Mesenchymal stem cell (in vitro differentiated cells and primary cell): Measurements from ENCODE around the gene ATG4C.

ENCODE experiments used
- DNase-seq: peaks from one replicate; pipeline ENCODE4 v3.0.0-alpha.2; 2013
- H2AFZ ChIP-seq: one replicate; pipeline ENCODE4 v1.6.1; 2013; ENCODE audit warnings: low read depth, mild to moderate bottlenecking, control low read depth, inconsistent platforms, low read length, moderate library complexity
- H2AK5ac ChIP-seq: 2 replicates; pipeline ENCODE4 v1.6.1; 2013; ENCODE audit warnings: low read length, moderate library complexity, mild to moderate bottlenecking, inconsistent platforms; ENCODE audit not compliant: severe bottlenecking
- H2BK120ac ChIP-seq: one replicate; pipeline ENCODE4 v1.6.1; 2013; ENCODE audit warnings: low read depth, mild to moderate bottlenecking, inconsistent platforms, low read length, moderate library complexity
- H2BK12ac ChIP-seq, 2 experiments: one replicate each; pipeline ENCODE4 v1.6.1; 2013; ENCODE audit warnings: inconsistent platforms in 2 of 2, low read length in 2 of 2, mild to moderate bottlenecking in 2 of 2, moderate library complexity in 2 of 2, control low read depth in 1 of 2
- H2BK15ac ChIP-seq: one replicate; pipeline ENCODE4 v1.6.1; 2013; ENCODE audit warnings: mild to moderate bottlenecking, low read depth, inconsistent platforms; ENCODE audit not compliant: poor library complexity, severe bottlenecking
- H2BK5ac ChIP-seq: 2 replicates; pipeline ENCODE4 v1.6.1; 2013; ENCODE audit warnings: low read depth, mild to moderate bottlenecking, low read length, control low read depth, inconsistent platforms; ENCODE audit not compliant: poor library complexity, severe bottlenecking
- H3K14ac ChIP-seq, 2 experiments: one replicate each; pipeline ENCODE4 v1.6.1; 2013; ENCODE audit warnings: inconsistent platforms in 2 of 2, low read length in 2 of 2, control low read depth in 1 of 2, mild to moderate bottlenecking in 1 of 2, moderate library complexity in 1 of 2
- H3K18ac ChIP-seq, 2 experiments: one replicate each; pipeline ENCODE4 v1.6.1; 2013; ENCODE audit warnings: inconsistent platforms in 2 of 2, low read length in 2 of 2, control low read depth in 1 of 2, low read depth in 1 of 2, mild to moderate bottlenecking in 1 of 2
- H3K23ac ChIP-seq, 2 experiments: one replicate each; pipeline ENCODE4 v1.6.1; 2013; ENCODE audit warnings: inconsistent platforms in 2 of 2, low read length in 2 of 2, mild to moderate bottlenecking in 2 of 2, moderate library complexity in 2 of 2, control low read depth in 1 of 2
- H3K27ac ChIP-seq: 2 replicates; pipeline ENCODE4 v1.5.1; 2013; ENCODE audit warnings: mild to moderate bottlenecking, moderate library complexity, low read length, control low read depth, inconsistent platforms; ENCODE audit not compliant: poor library complexity, severe bottlenecking
- H3K27me3 ChIP-seq, 2 experiments: 2 replicates each; pipeline versions ENCODE4 v1.6.1 to v1.7.0; 2013; ENCODE audit warnings: low read length in 2 of 2, mild to moderate bottlenecking in 2 of 2, moderate library complexity in 2 of 2, control low read depth in 1 of 2, inconsistent platforms in 1 of 2; ENCODE audit not compliant: control insufficient read depth in 1 of 2, insufficient read depth in 1 of 2
- H3K36me3 ChIP-seq, 2 experiments: 2 replicates each; pipeline versions ENCODE4 v1.6.1 to v1.7.0; 2013; ENCODE audit warnings: low read length in 2 of 2, control low read depth in 1 of 2, inconsistent platforms in 1 of 2, low read depth in 1 of 2, mild to moderate bottlenecking in 1 of 2; ENCODE audit not compliant: insufficient read depth in 2 of 2, control insufficient read depth in 1 of 2
- H3K4ac ChIP-seq, 2 experiments: one replicate each; pipeline ENCODE4 v1.6.1; 2013; ENCODE audit warnings: inconsistent platforms in 2 of 2, low read length in 2 of 2, mild to moderate bottlenecking in 2 of 2, moderate library complexity in 2 of 2, control low read depth in 1 of 2, low read depth in 1 of 2
- H3K4me1 ChIP-seq: 2 replicates; pipeline ENCODE4 v1.6.1; 2013; ENCODE audit warnings: low read depth, low read length, control low read depth; ENCODE audit not compliant: control insufficient read depth, insufficient read depth
- H3K4me2 ChIP-seq: 2 replicates; pipeline ENCODE4 v1.6.1; 2013; ENCODE audit warnings: low read length, mild to moderate bottlenecking, inconsistent platforms; ENCODE audit not compliant: poor library complexity, severe bottlenecking
- H3K4me3 ChIP-seq, 2 experiments: 2 replicates each; pipeline versions ENCODE4 v1.5.1 to v1.7.0; 2013; ENCODE audit warnings: low read length in 2 of 2, mild to moderate bottlenecking in 2 of 2, control low read depth in 1 of 2, low read depth in 1 of 2; ENCODE audit not compliant: insufficient read depth in 1 of 2
- H3K79me1 ChIP-seq: replicated peaks from 2 replicates; pipeline ENCODE4 v1.6.1; 2013; ENCODE audit warnings: mild to moderate bottlenecking, control low read depth, low read length, inconsistent platforms; ENCODE audit not compliant: poor library complexity, severe bottlenecking
- H3K9ac ChIP-seq: 2 replicates; pipeline ENCODE4 v1.7.0; 2013; ENCODE audit warnings: mild to moderate bottlenecking, low read length, moderate library complexity
- H3K9me3 ChIP-seq: 2 replicates; pipeline ENCODE4 v1.7.0; 2013; ENCODE audit warnings: mild to moderate bottlenecking, low read length; ENCODE audit not compliant: control insufficient read depth
- H4K8ac ChIP-seq: one replicate; pipeline ENCODE4 v1.6.1; 2013; ENCODE audit warnings: inconsistent platforms, mild to moderate bottlenecking, low read length, moderate library complexity
- H4K91ac ChIP-seq: one replicate; pipeline ENCODE4 v1.6.1; 2013; ENCODE audit warnings: mild to moderate bottlenecking, low read length, inconsistent platforms
- WGBS: methylation state at CpG from one replicate; pipeline ENCODE4 v1.1.7; 2013; ENCODE audit warnings: mixed read lengths; 5-methylcytosine and 5-hydroxymethylcytosine counted together

The ATG4C gene

DNA sequence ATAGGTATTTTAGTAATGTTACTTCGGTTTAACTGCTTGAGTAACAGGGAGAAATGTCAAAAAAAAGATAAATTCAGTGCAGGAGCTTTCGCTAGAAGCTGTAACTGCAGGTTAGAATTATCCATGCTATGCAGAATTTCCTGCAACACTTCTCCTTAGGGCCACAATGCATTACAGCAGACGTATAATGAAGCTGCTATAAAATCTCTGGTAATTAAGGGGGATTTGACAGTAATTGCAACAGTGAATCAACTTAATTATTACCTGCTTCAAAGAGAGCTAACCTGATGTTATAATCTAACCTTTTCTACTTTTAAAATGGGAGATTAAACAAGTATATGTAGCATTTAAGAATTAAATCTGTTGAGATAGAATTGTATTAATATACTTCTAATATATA is 92.6 kb downstream of the ATG4C start:
- H3K4me3 ChIP-seq, result no peak overlapping the region
- H3K36me3 ChIP-seq, result no peaks in the 10 kb centered on the region
- H2BK5ac ChIP-seq, result no peak overlapping the region
- no peak overlapping the region for H3K4ac ChIP-seq
- no peak overlapping the region for H3K23ac ChIP-seq
- H3K4me1 ChIP-seq, result no peaks in the 10 kb centered on the region
- peaks cover 0 to 2% of the 10 kb centered on the region in 2 experiments for H3K27me3 ChIP-seq
- H4K8ac ChIP-seq, result no peak overlapping the region
- no peak overlapping the region for H2BK15ac ChIP-seq
- no peak overlapping the region for H4K91ac ChIP-seq
- no peak overlapping the region for H2BK120ac ChIP-seq
- no peak overlapping the region for H3K14ac ChIP-seq
- H2AFZ ChIP-seq, result no peak overlapping the region
- no peak overlapping the region for H2AK5ac ChIP-seq
- no peaks in the 10 kb centered on the region for H3K79me1 ChIP-seq
- no peak overlapping the region for H3K4me2 ChIP-seq
- no peak overlapping the region for H3K27ac ChIP-seq
- no peak for DNase-seq
- 72% methylated on average over 2 of the region's 3 CpGs for WGBS
- no peak overlapping the region for H3K18ac ChIP-seq
- no peak overlapping the region for H2BK12ac ChIP-seq
- peaks cover 9% of the 10 kb centered on the region for H3K9me3 ChIP-seq
- no peak overlapping the region for H3K9ac ChIP-seq

DNA sequence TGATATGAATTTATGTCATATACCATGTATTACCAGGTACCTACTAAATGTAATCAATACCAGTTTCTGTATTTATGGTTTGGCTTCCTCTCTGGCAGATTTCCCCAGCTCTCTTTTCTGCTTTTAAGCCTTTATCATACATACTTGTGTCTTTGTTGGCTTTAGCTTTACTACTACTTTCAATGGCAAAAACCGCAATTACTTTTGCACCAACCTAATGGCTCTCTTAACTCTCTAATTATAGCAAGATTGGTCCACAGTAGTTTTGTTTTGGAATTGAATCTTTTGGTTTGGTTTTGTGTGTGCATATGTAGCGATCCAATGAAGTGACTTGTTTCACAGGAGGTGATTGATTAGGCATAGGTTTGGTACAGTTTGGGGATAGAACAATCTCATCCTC is 93.6 kb downstream of the ATG4C start:
- peaks cover 9% of the 10 kb centered on the region for H3K9me3 ChIP-seq
- no peak overlapping the region for H3K18ac ChIP-seq
- H4K91ac ChIP-seq, result no peak overlapping the region
- H2AFZ ChIP-seq, result no peak overlapping the region
- no peak overlapping the region for H2BK5ac ChIP-seq
- H2BK120ac ChIP-seq, result no peak overlapping the region
- no peaks in the 10 kb centered on the region for H3K36me3 ChIP-seq
- H3K4me1 ChIP-seq, result no peaks in the 10 kb centered on the region
- DNase-seq, result no peak
- no peak overlapping the region for H2BK15ac ChIP-seq
- H2AK5ac ChIP-seq, result no peak overlapping the region
- no peak overlapping the region for H3K14ac ChIP-seq
- H3K27me3 ChIP-seq, result peaks cover 0 to 2% of the 10 kb centered on the region in 2 experiments
- H3K4me3 ChIP-seq, result no peak overlapping the region
- H4K8ac ChIP-seq, result no peak overlapping the region
- 90% methylated on average over 1 of the region's 2 CpGs for WGBS
- H3K79me1 ChIP-seq, result no peaks in the 10 kb centered on the region
- no peak overlapping the region for H3K4me2 ChIP-seq
- H3K27ac ChIP-seq, result no peak overlapping the region
- no peak overlapping the region for H3K4ac ChIP-seq
- no peak overlapping the region for H2BK12ac ChIP-seq
- H3K9ac ChIP-seq, result no peak overlapping the region
- no peak overlapping the region for H3K23ac ChIP-seq

DNA sequence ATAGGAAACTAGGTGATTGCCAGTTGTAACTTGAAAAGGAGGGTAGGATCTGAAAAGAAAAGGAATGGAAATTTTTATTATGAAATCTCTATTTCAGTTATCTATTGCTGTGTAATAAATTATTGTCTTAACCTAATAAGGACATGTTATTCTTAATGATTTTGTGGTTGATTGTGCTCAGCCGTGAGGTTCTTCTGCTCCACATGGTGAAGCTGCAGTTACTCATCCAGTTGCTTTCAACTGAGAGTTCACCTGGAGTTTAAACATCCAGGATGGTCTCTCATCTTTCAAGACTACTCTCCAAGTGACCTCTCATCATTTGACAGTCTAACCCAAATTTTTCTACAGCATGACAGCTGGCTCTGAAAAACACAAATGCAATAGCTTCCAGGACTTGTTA is 96.0 kb downstream of the ATG4C start:
- WGBS, result 83% methylated on average over 1 of the region's 1 CpG
- no peak overlapping the region for H3K23ac ChIP-seq
- H2AK5ac ChIP-seq, result no peak overlapping the region
- no peak overlapping the region for H4K8ac ChIP-seq
- no peak overlapping the region for H3K4me2 ChIP-seq
- no peak overlapping the region for H3K14ac ChIP-seq
- H3K4ac ChIP-seq, result no peak overlapping the region
- H3K27me3 ChIP-seq, result peaks cover under 1 to 6% of the 10 kb centered on the region in 2 experiments
- no peak overlapping the region for H2AFZ ChIP-seq
- H3K27ac ChIP-seq, result no peak overlapping the region
- no peak overlapping the region for H3K18ac ChIP-seq
- H2BK5ac ChIP-seq, result no peak overlapping the region
- H3K4me1 ChIP-seq, result no peaks in the 10 kb centered on the region
- no peak overlapping the region for H3K4me3 ChIP-seq
- DNase-seq, result no peak
- H3K9ac ChIP-seq, result no peak overlapping the region
- no peak overlapping the region for H2BK15ac ChIP-seq
- H3K79me1 ChIP-seq, result no peaks in the 10 kb centered on the region
- H2BK120ac ChIP-seq, result no peak overlapping the region
- H2BK12ac ChIP-seq, result no peak overlapping the region
- peaks cover 9% of the 10 kb centered on the region for H3K9me3 ChIP-seq
- no peaks in the 10 kb centered on the region for H3K36me3 ChIP-seq
- H4K91ac ChIP-seq, result no peak overlapping the region

DNA sequence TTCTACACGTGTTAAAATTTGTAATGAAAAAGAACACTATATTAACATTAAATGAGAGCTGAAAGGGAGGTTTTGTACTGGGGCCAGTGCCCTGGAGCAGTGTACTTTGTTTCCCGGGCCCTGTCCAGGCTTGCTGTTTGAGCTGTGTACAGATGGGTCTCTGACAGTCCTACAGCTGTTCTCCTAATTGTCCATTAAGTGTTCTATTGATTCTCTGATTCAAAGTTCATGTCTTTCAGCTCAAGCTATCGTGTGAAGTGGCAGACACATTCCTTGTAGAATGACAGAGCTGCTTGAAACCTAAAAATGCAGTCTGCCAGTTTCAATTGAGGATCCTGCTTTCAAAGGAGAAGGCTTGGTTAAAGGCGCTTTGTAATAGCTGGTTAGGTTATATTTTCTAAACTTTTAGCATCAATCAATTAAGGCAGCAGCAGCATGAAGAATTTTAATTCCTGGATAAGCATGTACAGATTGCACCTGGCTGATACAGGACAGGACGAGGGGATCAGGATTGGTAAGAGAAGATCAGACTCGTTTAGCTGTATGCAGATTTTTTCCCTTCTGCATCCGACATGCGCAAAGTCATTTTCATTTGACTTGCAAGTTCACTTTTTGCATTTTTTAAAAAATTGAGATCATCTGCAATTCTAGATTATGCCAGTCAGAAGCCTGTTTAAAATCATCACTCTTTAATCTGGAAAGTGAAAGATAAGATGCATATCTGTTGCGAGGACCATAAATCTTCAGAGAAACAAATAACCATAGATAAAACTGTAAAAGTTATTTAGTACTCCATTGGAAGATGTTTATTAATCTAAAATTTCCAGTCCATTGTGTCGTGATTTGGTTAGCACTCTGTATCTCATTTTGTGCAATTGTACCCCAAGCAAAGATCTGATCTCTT is 98.5 kb downstream of the ATG4C start:
- Histone ChIP-seq H2BK120ac (no peak overlapping the region), H2BK12ac (no peak overlapping the region), H2BK15ac (no peak overlapping the region), H3K4me3 (no peak overlapping the region), H3K4ac (no peak overlapping the region), H4K8ac (no peak overlapping the region), H3K9me3 (peaks cover 9% of the 10 kb centered on the region), H4K91ac (no peak overlapping the region), H2AFZ (no peak overlapping the region), H3K4me1 (no peaks in the 10 kb centered on the region), H2BK5ac (no peak overlapping the region), H3K23ac (no peak overlapping the region), H3K79me1 (no peaks in the 10 kb centered on the region), H3K9ac (no peak overlapping the region), H3K14ac (no peak overlapping the region), H3K27me3 (peaks cover 5 to 9% of the 10 kb centered on the region in 2 experiments), H3K27ac (no peak overlapping the region), H3K18ac (no peak overlapping the region), H3K4me2 (no peak overlapping the region), H2AK5ac (no peak overlapping the region), H3K36me3 (no peaks in the 10 kb centered on the region)
- 81% methylated on average over 6 of the region's 10 CpGs for WGBS
- DNase-seq, result no peak
